ENCODE data around the gene NADK.
"Not testable (repeated sequence)": the region's sequence is repeated elsewhere in the genome, so short reads cannot be mapped to it uniquely, and the experiment has no call there.

The NADK gene

DNA sequence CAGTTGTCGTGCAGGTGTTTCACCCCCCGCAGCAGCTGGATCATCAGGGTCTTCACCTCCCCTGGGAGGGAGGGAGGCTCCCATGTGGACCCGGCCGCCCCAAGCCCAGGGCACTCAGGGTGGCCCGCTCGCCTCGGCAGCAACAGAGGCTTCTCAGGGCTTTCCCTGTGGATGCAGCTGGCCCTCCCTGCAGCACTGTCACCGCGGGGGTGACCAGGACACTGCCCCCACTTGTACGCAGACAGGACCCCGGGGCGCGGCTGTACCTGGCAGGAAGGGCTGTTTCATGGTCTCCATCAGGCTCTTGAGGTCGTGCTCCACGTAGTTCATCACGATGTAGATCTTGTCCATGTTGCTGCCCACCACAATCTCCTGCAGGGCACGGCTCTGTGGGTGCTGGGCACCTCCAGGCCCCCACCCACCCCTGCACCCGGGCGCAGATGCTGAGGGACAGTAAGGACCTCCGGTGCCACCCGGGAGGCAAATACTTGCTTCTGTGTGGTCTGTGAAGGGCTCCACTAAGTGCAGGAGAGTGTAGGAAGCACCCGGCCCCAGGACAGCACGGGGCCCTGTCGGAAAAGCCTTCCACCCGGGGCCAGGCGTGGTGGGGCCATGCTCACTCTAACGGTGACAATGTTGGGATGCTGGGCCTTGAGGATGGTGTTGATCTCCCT, 73.8 kb downstream of the NADK start:
- not testable (repeated sequence) for DNase-seq (ENCODE audit: low read depth)

DNA sequence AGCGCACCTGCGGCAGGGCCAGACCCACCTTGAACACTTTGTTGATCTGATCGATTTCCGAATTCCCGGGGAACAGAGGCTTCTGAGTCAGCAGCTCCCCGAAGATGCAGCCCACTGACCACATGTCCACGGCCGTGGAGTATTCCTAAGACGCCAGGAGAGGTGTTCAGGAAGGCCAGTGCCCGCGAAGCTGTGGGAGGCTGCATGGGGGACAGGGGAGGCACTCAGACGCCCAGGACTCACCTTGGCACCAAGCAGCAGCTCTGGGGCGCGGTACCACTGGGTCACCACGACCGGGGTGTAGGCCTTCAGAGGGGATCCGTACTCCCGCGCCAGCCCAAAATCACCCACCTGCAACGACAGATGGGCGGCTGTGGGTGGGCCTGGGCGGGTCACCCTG, 74.5 kb downstream of the NADK start:
- no peak for DNase-seq (ENCODE audit: low read depth)

DNA sequence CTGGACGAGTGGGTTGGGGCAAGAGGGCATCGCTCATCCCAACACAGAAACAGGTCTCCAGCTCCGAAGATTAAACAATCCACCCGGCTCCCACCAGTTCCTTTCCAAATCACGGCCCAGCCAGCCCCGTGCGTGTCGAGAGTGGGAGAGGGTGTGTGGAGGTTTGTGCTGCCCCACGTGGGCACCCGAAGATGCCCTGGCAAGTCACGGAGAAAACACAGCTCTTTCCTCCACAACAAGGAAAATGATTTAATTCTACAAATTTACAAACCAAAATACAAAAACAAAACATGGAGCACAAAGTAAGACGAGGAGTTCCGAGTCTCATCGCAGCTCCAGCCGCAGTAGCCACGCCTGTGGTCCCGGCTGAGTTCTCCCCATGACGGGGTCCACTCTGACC, 75.8 kb downstream of the NADK start:
- not testable (repeated sequence) for DNase-seq (ENCODE audit: low read depth)
